Upper lobe of left lung (tissue), 4 donors: ENCODE data around the gene PLCB4.

Experiments
- POLR2A ChIP-seq, 4 donors: fragments of 450-650 bp; IDR thresholded peaks; one replicate each; pipeline ENCODE4 v1.5.1; 2016 to 2017; ENCODE audit warnings: antibody characterized with exemption in 4 of 4, mild to moderate bottlenecking in 2 of 4
- POLR2AphosphoS5 ChIP-seq, 2 donors: sonication (generic); formaldehyde crosslinking; IDR thresholded peaks; one replicate each; pipeline ENCODE4 v1.5.1; 2017; ENCODE audit warnings: antibody characterized with exemption in 2 of 2
- TF ChIP-seq, protein P1 (sequence below), 6 experiments: fragments of 450-650 bp in 4 of 6; fragments of 200-600 bp in 2 of 6; sonication (generic) in 2 of 6; IDR thresholded peaks; one replicate each; pipeline ENCODE4 v1.5.1; 2016 to 2019; ENCODE audit warnings: antibody characterized with exemption in 6 of 6

DNA sequence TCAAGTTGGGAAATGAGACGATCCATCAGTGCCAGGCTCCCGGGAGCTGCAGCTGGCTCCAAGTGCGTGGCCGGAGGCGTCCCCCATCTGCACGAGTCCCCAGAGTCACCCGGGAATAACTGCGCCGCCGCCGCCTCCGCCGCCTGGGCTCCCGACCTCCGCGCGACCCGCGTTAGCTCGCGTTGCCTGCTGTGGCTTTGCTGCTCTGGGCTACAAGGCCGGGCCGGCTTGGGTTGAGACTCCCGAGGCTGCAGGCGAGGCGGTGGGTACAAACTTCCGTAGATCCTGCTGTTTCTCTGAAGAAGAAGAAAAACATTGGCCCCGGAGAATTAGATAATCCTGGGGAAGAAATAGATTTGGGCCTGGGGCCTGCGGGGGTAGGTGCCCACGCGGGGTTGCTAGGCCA is 438.1 kb downstream of the PLCB4 start:
- TF ChIP-seq POLR2A (IDR thresholded peaks at IDR 0.05) = no peak
- TF ChIP-seq, protein P1, sequence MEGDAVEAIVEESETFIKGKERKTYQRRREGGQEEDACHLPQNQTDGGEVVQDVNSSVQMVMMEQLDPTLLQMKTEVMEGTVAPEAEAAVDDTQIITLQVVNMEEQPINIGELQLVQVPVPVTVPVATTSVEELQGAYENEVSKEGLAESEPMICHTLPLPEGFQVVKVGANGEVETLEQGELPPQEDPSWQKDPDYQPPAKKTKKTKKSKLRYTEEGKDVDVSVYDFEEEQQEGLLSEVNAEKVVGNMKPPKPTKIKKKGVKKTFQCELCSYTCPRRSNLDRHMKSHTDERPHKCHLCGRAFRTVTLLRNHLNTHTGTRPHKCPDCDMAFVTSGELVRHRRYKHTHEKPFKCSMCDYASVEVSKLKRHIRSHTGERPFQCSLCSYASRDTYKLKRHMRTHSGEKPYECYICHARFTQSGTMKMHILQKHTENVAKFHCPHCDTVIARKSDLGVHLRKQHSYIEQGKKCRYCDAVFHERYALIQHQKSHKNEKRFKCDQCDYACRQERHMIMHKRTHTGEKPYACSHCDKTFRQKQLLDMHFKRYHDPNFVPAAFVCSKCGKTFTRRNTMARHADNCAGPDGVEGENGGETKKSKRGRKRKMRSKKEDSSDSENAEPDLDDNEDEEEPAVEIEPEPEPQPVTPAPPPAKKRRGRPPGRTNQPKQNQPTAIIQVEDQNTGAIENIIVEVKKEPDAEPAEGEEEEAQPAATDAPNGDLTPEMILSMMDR (IDR thresholded peaks at IDR 0.05) = no peak
- TF ChIP-seq POLR2AphosphoS5 (IDR thresholded peaks at IDR 0.05) = no peak
